HL-60 (cell line): Measurements from ENCODE around the gene TMEM184B.

Experiments used
- CTCF ChIP-seq: IDR thresholded peaks from one replicate; pipeline ENCODE4 v1.5.1; 2011; ENCODE audit warnings: low read length, control low read depth, inconsistent platforms; ENCODE audit not compliant: insufficient read depth
- GABPA ChIP-seq: IDR thresholded peaks from 2 replicates; pipeline ENCODE4 v1.6.1; 2012; ENCODE audit warnings: low read depth
- POLR2AphosphoS5 ChIP-seq: IDR thresholded peaks from 2 replicates; pipeline ENCODE4 v1.6.1; 2012; ENCODE audit warnings: low read depth
- REST ChIP-seq: IDR thresholded peaks from 2 replicates; pipeline ENCODE4 v1.6.1; 2012; ENCODE audit warnings: low read depth; ENCODE audit not compliant: insufficient replicate concordance
- SPI1 ChIP-seq: IDR thresholded peaks from 2 replicates; pipeline ENCODE4 v1.6.1; 2012; ENCODE audit warnings: low read depth, mild to moderate bottlenecking, borderline replicate concordance

GRCh38 chr22:38247713-38248112 is 25.1 kb downstream of the TMEM184B start:
- TF ChIP-seq CTCF (no peak), POLR2AphosphoS5 (no peak), REST (no peak), SPI1 (no peak), GABPA (no peak)
